RCC 7860 (cell line): ENCODE data around the gene EBP.
"Not testable (repeated sequence)": the region's sequence is repeated elsewhere in the genome, so short reads cannot be mapped to it uniquely, and the experiment has no call there.

Experiments used
- DNase-seq: peaks from one replicate; pipeline ENCODE4 v3.0.0-alpha.2; 2015; ENCODE audit warnings: low spot score
- FAIRE-seq: peaks from 2 replicates; lab custom pipeline; 2012; peaks lifted over from hg19 to GRCh38; lab: Jason Lieb, UNC

EBP gene

DNA sequence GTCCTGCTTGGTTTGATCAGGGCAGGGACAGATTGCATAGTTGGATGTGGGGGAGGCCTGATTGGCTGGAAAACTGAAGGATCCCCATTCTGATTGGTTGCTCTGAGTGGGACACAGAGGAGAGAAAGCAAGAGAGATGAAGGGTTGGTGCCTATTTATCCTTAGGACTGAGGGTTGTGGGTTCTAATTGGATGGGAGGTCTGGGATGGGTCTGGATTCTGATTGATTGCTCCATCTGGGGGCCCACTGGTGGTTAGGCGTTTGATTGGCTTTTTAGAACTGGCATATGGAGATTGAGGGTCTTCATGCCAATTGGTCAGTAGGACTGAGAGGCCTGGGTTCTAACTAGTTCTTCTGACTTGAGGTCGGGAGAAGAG is 644 bp upstream of the EBP start:
- DNase-seq: no peak
- FAIRE-seq: no peak

DNA sequence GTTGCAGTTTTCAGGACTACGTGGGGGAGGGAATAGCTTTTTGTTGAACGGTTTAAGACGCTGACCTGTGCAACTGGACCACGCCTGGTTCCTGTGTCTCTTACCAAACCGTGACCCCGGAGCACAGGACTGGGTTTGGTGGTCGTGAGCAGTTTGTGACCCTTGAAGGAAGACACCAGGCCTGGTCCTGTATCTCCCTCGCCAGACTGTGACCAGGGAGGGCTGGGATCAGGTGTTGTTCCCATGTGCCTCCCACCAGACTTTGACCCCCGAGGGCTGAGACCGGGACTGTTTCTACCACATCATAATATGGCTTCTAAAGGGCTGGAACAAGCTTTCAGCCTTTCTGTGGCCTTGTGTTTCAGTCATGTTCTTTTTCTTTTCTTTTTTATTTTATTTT is 683 bp downstream of the EBP start:
- DNase-seq (no peak), FAIRE-seq (no peak)

DNA sequence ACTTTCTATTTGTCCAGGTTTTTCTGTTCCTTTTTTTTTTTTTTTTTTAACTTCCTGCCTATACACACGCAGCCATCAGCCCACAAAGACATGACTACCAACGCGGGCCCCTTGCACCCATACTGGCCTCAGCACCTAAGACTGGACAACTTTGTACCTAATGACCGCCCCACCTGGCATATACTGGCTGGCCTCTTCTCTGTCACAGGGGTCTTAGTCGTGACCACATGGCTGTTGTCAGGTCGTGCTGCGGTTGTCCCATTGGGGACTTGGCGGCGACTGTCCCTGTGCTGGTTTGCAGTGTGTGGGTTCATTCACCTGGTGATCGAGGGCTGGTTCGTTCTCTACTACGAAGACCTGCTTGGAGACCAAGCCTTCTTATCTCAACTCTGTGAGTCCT is 2.1 kb downstream of the EBP start:
- no peak for FAIRE-seq
- DNase-seq: no peak

DNA sequence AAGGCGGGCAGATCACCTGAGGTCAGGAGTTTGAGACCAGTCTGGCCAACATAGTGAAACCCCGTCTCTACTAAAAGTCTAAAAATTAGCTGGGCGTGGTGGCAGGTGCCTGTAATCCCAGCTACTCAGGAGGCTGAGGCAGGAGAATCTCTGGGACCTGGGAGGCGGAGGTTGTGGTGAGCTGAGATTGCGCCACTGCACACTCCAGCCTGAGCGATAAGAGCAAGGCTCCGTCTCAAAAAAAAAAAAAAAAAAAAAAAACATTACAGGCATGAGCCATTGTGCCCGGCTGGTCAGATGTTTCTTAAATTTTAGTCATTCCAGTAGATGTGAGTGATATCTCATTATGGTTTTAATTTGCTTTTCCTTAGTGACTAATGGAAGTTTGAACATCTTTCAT is 4.2 kb downstream of the EBP start:
- FAIRE-seq, DNase-seq: not testable (repeated sequence)

DNA sequence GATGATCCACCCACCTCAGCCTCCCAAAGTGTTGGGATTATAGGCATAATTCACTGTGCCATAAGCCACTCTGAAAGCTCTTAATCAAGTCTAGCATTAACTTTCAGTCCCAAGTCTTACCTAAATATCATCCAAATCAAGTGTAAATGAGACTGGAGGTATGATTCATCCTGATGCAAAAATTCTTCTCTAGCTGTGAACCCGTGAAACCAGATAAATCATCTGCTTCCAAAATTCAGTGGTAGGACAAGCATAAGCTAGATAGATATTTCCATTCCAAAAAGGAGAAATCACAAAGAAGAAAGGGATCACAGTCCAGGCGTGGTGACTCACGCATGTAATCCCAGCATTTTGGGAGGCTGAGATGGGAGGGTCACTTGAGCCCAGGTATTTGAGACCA is 9.1 kb downstream of the EBP start:
- FAIRE-seq (peak; percentile 85), DNase-seq (no peak)

DNA sequence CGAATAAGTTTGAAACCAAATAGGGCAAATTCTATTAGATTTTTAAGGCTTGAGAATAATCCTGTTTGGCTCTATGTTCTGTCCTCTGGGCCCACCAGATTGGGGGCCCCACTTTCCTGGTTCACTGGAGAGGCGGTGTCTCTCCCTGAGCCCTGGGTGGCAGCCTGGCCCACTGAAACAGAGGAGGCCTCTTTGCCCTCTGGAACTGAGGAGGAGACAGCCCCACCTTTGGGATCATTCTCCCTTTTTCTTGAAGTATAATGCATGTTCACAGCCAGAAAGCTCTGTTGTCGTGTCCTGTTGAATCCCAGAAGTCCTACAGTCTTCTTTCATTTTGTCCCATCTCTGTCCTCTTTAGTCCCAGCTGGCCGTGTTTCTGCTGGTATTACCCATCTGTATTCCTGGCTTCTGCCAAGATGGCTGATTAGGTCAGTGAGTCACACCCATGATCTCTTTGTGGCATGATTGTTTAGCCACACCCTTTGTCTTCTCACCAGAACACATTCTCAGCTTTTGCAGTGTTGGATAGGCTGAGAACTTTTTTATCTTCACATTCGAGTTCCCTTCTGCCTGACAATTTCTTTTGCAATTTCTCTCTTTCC is 9.9 kb downstream of the EBP start:
- FAIRE-seq (peak; percentile 95), DNase-seq (peak; percentile 67)

DNA sequence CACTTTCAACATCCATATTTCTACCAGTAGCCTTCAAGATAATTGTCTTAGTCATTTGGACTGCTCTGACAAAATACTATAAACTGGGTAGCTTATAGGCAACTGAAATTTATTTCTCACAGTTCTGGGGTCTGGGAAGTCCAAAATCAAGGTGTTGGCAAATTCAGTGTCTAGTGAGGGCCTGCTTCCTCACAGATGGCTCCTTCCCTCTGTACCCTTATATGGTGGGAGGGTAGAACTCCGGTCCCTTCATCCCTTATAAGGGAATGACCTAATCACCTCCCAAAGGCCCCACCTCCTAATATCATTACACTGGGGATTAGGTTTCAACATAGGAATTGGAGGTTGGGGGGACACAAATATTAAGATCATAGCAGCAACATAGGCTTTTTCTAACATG is 10.6 kb downstream of the EBP start:
- DNase-seq (no peak), FAIRE-seq (no peak)

DNA sequence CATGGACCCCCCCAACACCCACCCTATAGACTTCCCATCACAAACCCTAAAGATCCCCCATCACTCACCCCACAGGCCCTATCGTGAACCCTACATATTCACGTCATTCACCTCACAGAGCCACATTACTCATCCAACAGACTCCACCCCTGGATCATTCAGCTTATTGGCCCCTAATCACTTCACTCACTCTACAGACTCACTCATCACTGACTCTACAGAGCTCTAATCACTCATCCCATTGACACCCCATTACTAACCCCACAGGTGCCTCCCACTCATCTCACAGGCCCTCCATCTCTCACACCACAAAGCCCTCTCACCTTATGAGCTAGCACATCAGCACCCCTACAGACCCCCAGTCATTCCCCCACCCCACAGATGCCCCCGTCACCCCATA is 11.6 kb downstream of the EBP start:
- DNase-seq (no peak), FAIRE-seq (no peak)

DNA sequence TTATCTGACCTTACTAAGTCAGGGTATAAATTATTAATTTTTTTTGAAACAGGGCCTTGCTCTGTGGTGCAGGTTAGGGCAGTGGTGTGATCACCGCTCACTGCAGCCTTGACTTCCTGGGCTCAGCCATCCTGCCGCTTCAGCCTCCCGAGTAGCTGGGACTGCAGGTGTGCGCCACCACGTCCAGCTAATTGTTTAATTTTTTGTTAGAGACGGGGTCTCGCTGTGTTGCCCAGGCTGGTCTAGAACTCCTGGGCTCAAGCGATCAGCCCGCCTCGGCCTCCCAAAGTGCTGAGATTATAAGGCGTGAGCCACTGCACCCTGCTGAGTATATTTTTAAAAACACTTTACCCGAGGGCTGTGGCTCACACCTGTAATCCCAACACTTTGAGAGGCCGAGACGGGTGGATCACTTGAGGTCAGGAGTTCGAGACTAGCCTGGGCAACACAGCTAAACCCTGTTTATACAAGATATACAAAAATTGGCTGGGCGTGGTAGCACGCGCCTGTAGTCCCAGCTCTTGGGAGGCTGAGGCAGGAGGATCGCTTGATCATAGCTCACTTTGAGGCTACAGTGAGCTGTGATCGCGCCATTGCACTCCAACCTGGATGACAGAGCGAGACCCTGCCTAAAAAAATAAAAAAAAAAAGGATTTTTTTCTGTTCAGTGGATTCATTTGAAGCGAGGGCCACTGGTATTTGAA is 17.2 kb downstream of the EBP start:
- FAIRE-seq (no peak), DNase-seq (no peak)

DNA sequence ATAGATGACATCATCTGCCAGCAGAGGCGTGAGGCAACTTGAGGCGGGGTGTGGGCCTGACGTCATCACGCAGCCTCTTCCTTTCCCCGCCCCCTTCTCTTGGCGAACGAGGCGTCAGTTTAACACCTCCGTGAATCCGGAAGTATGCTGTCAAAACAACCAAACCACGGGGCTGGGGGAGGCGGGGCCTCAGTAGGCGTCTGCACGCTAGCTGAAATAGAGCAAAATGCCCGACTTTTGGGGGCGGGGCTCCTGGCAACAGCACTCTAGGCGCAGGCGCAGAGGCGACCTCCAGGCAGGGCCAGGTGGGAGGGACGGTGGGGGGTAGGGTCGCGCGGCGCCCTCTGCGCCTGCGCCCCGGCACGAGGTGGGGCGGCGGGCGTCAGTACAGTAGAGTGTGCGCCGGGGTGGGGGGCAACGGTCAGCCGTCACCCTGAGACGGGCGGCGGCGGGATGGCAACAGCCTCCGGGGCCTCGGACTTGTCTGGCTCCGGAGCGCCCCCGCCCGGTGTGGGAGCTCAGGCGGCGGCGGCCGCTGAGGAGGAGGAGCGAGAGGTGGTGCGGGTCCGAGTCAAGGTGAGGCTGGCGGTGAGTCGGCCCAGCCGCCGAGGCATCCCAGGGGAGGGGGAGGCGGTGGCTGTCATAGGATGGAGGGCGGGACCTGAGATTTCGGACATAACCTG is 17.9 kb downstream of the EBP start, which contains the start of gene TBC1D25:
Gene TBC1D25 (plus strand): TSS at position 370 of the 683 bp plus-strand sequence. CDS start 84 bp downstream, at position 454.
- peak; percentile 84 for FAIRE-seq
- peak; percentile 92 for DNase-seq

DNA sequence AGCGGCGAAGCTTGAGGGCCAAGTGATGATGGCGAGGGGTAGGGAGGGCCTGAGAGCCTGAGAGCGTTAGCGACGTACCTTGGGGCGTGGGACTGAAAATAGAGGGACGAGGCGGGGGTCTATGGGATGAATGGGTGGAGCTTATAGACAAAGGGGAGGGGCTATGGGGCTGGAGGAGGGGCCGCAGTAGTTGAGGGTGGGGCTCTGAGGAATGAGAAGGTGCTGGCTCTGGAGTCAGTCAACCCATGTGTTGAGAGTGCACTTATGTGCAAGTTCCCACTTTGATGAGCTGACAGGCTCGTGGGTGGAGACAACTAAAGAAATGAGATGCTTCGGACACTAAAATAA is 18.4 kb downstream of the EBP start:
- peak; percentile 3 for DNase-seq
- FAIRE-seq: no peak

DNA sequence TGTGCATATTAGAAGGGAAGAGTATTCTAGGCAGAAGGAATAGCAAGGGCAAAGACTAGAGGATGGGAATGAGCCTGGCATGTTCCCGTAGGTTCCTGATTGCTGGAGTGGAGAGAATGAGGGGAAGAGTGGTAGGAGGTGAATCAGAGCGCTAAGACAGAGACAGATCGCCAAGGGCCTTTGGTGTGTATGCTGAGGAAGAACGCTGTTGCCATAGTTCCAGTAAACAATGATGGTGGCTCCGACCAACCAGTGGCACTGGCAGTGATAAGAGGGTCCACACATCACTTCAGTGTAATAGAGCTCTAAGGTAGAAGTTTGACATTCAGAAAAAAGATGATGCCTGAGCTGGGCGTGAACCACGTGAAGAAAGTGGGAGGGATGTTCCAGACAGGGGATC is 18.9 kb downstream of the EBP start:
- FAIRE-seq (no peak), DNase-seq (peak; percentile 16)

DNA sequence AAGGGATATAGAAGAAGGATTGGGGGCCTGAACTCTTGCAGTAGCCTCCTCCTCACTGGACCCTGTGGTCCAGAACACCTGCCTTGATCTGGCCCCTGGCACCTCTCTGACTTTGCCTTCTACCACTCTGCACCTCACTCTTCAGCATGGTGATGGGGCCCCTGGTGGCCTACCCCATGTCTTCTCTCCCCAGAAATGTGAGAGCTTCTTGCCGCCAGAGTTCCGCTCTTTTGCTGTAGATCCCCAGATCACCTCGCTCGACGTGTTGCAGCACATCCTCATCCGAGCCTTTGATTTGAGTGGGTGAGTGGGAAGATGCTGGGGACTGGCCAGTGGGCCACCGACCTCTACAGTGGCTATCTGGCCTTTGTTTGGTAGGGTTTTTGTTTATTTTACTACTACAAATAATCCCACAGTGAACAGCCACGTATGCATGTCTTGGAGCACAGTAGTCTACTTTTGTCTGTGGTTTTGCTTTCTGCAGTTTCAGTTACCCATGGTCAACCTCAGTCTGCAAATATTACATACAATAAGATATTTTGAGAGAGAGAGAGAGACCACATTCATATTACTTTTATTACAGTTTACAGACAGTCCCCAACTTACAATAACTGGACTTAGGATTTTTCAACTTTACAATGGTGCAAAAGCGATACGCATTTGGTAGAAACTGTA is 19.7 kb downstream of the EBP start:
- no peak for FAIRE-seq

DNA sequence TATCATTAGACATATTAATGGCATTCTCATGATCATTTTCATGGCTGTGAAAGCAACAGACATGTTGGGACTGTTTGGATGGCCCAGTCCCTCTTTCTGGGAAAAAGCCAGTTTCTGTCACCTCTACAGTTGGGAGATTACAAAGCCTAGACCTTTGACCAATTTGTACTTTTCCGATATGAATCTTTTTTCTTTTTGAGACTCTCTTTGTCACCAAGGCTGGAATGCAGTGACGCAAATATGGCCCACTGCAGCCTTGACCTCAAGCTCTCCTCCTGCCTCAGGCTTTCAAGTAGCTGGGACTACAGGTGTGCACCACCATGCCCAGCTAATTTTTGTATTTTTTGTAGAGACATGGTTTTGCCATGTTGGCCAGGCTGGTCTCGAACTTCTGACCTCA is 27.3 kb downstream of the EBP start:
- FAIRE-seq: no peak
- no peak for DNase-seq

More for the DNA sequence above, 19.7 kb downstream of the EBP start:
- DNase-seq: no peak

DNA sequence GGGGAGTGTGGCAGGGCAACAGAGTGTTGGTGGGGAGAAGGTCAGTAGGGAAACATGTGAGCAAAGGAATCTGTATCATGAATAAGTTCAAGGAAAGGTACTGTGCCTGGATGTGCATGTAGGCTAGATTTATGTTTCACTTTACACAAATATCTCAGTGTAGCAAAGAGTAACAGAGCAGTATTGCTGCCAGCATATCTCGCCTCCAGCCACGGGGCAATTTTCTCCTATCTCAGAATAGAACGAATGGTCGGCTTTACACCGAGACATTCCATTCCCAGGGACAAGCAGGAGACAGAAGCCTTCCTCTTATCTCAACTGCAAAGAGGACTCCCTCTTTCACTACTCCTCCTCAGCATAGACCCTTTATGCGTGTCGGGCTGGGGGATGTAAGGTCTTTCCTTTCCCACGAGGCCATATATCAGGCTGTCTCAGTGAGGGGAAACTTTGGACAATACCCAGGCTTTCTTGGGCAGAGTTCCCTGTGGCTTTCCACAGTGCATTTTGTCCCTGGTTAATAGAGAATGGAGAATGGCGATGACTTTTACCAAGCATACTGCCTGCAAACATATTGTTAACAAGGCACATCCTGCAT is 34.2 kb downstream of the EBP start:
- not testable (repeated sequence) for FAIRE-seq, DNase-seq

DNA sequence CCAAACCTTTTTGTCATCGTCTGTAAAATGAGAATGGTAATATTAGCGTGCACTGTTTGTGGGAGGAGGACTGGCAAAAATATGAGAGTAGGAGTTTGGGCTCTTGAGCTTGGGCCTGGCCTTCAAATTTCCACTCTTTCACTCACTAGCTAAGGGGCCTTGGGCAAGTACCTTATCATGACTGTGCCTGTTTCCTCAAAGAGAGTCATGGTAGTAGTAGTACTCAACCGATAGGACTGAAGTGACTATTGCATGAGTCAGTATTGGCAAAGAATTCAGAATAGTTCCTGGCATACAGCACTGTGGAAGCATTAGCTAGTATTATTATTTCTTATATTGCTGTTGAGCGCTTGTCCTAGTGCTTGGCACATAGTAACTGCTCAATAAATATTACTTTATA is 36.7 kb downstream of the EBP start:
- peak; percentile 70 for DNase-seq
- peak; percentile 82 for FAIRE-seq

DNA sequence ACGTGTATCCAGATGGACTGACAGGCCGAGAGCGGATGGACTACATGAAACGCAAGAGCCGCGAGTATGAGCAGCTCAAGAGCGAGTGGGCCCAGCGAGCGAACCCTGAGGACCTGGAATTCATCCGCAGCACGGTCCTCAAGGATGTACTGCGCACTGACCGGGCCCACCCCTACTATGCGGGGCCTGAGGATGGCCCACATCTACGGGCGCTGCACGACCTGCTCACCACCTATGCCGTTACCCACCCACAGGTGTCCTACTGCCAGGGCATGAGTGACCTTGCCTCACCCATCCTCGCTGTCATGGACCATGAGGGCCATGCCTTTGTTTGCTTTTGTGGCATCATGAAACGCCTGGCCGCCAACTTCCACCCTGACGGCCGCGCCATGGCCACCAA is 38.0 kb downstream of the EBP start:
- FAIRE-seq (no peak), DNase-seq (no peak)

DNA sequence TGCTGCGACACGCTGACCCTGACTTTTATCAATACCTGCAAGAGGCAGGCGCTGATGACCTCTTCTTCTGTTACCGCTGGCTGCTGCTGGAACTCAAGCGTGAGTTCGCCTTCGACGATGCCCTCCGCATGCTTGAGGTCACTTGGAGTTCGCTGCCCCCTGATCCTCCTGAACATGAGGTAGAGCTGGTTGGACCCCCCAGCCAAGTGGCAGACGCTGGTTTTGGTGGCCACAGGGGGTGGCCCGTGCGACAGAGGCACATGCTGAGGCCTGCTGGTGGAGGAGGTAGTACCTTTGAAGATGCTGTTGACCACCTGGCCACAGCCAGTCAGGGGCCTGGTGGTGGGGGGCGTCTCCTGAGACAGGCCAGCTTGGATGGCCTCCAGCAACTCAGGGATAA is 38.4 kb downstream of the EBP start:
- FAIRE-seq: no peak

DNA sequence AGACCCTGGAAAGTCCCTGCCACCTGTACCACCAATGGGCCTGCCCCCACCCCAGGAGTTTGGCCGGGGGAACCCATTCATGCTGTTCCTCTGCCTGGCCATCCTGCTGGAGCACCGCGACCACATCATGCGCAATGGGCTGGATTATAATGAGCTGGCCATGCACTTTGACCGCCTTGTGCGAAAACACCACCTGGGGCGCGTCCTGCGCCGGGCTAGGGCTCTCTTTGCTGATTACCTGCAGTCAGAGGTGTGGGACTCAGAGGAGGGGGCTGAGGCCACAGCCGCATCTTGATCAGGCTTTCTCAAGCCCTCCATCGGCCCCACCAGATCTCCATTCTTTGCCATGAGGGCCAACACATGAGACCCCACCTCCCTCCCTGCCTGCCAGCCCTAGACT is 39.1 kb downstream of the EBP start:
- no peak for FAIRE-seq
- DNase-seq: no peak

More for the DNA sequence above, 38.4 kb downstream of the EBP start:
- no peak for DNase-seq

DNA sequence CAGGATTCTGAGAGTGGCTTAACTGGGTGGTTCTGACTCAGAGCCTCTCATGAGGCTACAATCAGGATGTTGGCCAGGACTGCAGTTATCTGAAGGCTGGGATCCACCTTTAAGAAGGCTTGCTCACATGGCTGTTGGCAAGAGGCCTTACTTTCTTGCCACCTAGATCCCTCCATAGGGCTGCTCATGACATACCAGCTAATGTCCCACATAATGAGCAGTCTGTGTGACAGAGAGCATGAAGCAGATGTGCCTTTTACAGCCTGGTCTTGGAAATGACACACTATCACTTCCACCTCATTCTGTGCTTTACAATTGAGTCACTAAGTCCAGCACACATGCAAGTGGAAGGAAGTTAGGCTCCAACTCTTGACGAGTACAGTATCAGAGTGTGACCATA is 48.4 kb downstream of the EBP start:
- FAIRE-seq: peak; percentile 33

DNA sequence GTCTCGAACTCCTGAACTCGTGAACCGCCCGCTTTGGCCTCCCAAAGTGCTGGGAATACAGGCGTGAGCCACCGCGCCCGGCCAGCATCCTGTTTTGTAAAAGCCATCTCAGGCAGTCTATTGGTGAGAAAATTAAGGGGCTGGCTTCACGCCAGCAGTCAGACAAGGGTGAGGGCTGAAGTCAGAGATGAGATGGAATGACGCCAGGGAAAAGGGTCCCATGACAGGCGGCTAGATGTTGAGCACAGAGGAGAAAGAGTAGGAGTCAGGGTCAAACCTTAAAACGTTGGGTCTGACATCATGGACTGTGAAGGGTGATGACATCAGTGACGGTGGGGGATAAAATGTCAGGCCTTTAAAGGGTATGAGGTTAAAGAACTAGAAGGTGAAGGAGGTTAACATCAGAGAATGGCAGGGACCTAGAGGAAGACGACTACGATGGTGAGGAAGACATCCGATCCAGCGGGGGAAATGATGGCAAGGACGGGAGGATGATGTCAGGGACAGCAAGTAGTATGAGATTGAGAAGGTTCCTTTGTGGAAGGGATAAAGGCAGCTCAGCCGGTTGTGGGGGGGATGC is 52.2 kb downstream of the EBP start:
- DNase-seq (peak; percentile 13), FAIRE-seq (no peak)

More for the DNA sequence above, 48.4 kb downstream of the EBP start:
- DNase-seq: peak; percentile 67
